NB4 (cell line): ENCODE results near the gene ZNF423.

Experiments
- CTCF ChIP-seq: IDR thresholded peaks from one replicate; pipeline ENCODE4 v1.5.1; 2012; ENCODE audit warnings: low read depth, low read length
- MAX ChIP-seq: IDR thresholded peaks from 2 replicates; pipeline ENCODE4 v1.6.1; 2011; ENCODE audit warnings: low read depth, low read length

GRCh38 chr16:49673442-49673841, 182.5 kb downstream of the ZNF423 start:
- TF ChIP-seq MAX: peak; percentile 23; the same call in 1 of the 2 replicates
- no peak for TF ChIP-seq CTCF
